HepG2 (cell line): Measurements from ENCODE around the gene SMIM22. TPM values are rescaled to one million over a fixed set of nuclear protein-coding genes. Genes with fewer than 3 reads are reported as not detected.

Source experiments
- ARID5B ChIP-seq: IDR thresholded peaks from 2 replicates; pipeline ENCODE4 v1.4.0; 2020; ENCODE audit warnings: mild to moderate bottlenecking, missing genetic modification reagents
- FLYWCH1 ChIP-seq: sonication (generic); formaldehyde crosslinking; IDR thresholded peaks from 2 replicates; pipeline ENCODE4 v1.8.1; 2023; ENCODE audit warnings: mild to moderate bottlenecking, missing genetic modification reagents
- FOXO4 ChIP-seq: sonication (generic); formaldehyde crosslinking; conservative IDR thresholded peaks from 2 replicates; pipeline ENCODE4 v1.8.1; 2023; ENCODE audit warnings: missing genetic modification reagents
- RAD21 ChIP-seq: fragments of 450-650 bp; formaldehyde crosslinking; IDR thresholded peaks from 2 replicates; pipeline ENCODE4 v1.5.0; 2020; ENCODE audit warnings: mild to moderate bottlenecking
- SOX13 ChIP-seq, 3 experiments: fragments of 450-650 bp in 1 of 3; sonication (generic) in 1 of 3; formaldehyde crosslinking in 1 of 3; IDR thresholded peaks in 2 of 3; conservative IDR thresholded peaks in 1 of 3; 2 replicates each; pipeline versions ENCODE4 v1.5.0 to v1.6.1; 2016 to 2020; ENCODE audit warnings: antibody characterized with exemption in 1 of 3, mild to moderate bottlenecking in 1 of 3, missing compliant biosample characterization in 1 of 3, missing genetic modification reagents in 1 of 3, moderate library complexity in 1 of 3
- ZBED4 ChIP-seq: sonication (generic); formaldehyde crosslinking; IDR thresholded peaks from 2 replicates; pipeline ENCODE4 v1.4.0; 2020; ENCODE audit warnings: missing genetic modification reagents, borderline replicate concordance
- ZBTB20 ChIP-seq: sonication (generic); formaldehyde crosslinking; IDR thresholded peaks from 2 replicates; pipeline ENCODE4 v1.8.1; 2023; ENCODE audit warnings: missing genetic modification reagents, low read depth, mild to moderate bottlenecking, borderline replicate concordance
- ZFP36L2 ChIP-seq: sonication (generic); formaldehyde crosslinking; IDR thresholded peaks from 2 replicates; pipeline ENCODE4 v1.4.0; 2020; ENCODE audit warnings: missing genetic modification reagents
- ZNF770 ChIP-seq: sonication (generic); formaldehyde crosslinking; IDR thresholded peaks from 2 replicates; pipeline ENCODE4 v1.5.0; 2020; ENCODE audit warnings: mild to moderate bottlenecking, missing genetic modification reagents
- ZNF777 ChIP-seq: sonication (generic); formaldehyde crosslinking; IDR thresholded peaks from 2 replicates; pipeline ENCODE4 v1.4.0; 2020; ENCODE audit warnings: missing genetic modification reagents
- polyA plus RNA-seq, 8 experiments: library from polyadenylated mRNA; depleted of rRNA in 3 of 8; stranded (reverse) in 7 of 8; unstranded in 1 of 8; fragments of >200 nt; fragmentation: Illumina TruSeq in 4 of 8; extraction: Trizol in 4 of 8; gene quantifications; 2 replicates each; pipeline versions ENCODE4 v1.2.1 to v1.2.3, GENCODE V29; 2011 to 2016; ENCODE audit warnings: low read depth in 4 of 8, missing spikeins in 1 of 8, mixed read lengths in 1 of 8; ENCODE audit not compliant: insufficient read depth in 1 of 8
- total RNA-seq, 5 experiments: library from RNA; depleted of rRNA; stranded (reverse); fragments of >200 nt; fragmentation: Illumina TruSeq; extraction: Trizol; gene quantifications; 2 replicates each; pipeline ENCODE4 v1.2.3, GENCODE V29; 2016; ENCODE audit warnings: low read depth in 1 of 5

SMIM22 gene
- total and polyA plus RNA-seq, 2 of the 13 experiments (the other 11 are each of a cell fraction or from before 2014, with no cell fraction given): not detected

GRCh38 chr16:4801962-4802658 lies 6.9 kb downstream of the SMIM22 start, which contains the start of gene ROGDI (continued):
- TF ChIP-seq SOX13 (IDR thresholded peaks at IDR 0.05): 0 out of 2 replicates have a peak, but pooled peaks have one; percentile 7
- TF ChIP-seq SOX13 (CRISPR knock-in tag; conservative IDR thresholded peaks at IDR 0.05 in 1 of 2, IDR thresholded peaks at IDR 0.05 in 1 of 2): peak in 1 of 2 experiments; percentile 17; a peak in 1 of 4 replicates
- peak; percentile 23; the same call in 1 of the 2 replicates for TF ChIP-seq ARID5B (CRISPR knock-in tag)
- TF ChIP-seq RAD21: no peak
- no peak for TF ChIP-seq ZFP36L2
- peak; percentile 44; the same call in 1 of the 2 replicates for TF ChIP-seq ZNF777 (CRISPR knock-in tag)
- peak; percentile 58 for TF ChIP-seq ZNF770 (CRISPR knock-in tag)
- TF ChIP-seq ZBED4: no peak
- no peak for TF ChIP-seq FOXO4 (CRISPR knock-in tag)
- no peak for TF ChIP-seq FLYWCH1
- no peak for TF ChIP-seq ZBTB20 (CRISPR knock-in tag)
